Measurements from ENCODE around the gene WDR41.

WDR41 gene

GRCh38 chr5:77444356-77444755 is 47.8 kb downstream of the WDR41 start:
- ATAC-seq, result no peak

GRCh38 chr5:77443670-77444069 is 48.4 kb downstream of the WDR41 start:
- no peak for ATAC-seq

DNA sequence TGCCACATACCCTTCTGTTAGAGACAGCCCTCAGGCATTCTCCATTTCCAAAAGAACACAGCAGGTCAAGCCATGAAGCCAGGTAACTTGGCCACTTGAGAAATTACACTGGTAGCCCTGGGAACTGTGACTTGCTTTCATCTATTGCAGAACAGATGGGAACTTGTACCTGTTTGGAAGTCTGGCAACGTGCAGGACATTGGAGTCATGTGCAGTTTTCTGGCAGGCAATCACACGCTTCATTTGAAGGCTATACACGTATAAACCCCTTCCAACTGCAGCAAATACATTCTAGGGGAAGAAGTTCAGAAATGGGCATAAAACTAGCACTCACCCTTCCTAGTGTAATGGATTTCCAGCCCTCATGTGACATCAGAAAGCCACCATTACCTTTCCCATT is 54.0 kb downstream of the WDR41 start:
- no peak for ATAC-seq

- no peak for ATAC-seq
These were observed 54.9 kb downstream of the WDR41 start for GRCh38 chr5:77437194-77437593.

DNA sequence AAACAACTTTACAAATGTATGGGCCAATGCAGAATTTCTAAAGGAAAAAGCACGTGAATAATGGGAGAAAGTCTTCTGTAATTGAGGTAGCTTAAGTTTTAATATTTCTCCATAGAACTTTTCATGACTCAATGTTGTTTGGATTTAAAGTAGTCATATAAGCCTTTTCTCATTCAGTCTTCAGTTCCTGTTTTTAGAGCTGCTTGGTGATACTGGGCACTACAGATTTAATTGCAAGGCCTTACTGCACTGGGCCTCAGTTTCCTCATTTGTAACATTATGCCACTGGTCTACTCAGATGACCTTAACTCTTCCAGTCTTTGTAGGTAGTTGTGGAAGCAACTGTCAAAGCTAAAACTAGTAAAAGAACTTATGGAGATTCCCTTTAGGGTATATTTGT is 60.4 kb downstream of the WDR41 start:
- ATAC-seq, result no peak

- ATAC-seq, result peak in 1 of 2 donors; percentile 7
These were observed 60.8 kb downstream of the WDR41 start for GRCh38 chr5:77431286-77431685.

- ATAC-seq, result no peak
These were observed 61.4 kb downstream of the WDR41 start for GRCh38 chr5:77430726-77431125.

GRCh38 chr5:77428526-77428925 is 63.6 kb downstream of the WDR41 start:
- ATAC-seq, result no peak

DNA sequence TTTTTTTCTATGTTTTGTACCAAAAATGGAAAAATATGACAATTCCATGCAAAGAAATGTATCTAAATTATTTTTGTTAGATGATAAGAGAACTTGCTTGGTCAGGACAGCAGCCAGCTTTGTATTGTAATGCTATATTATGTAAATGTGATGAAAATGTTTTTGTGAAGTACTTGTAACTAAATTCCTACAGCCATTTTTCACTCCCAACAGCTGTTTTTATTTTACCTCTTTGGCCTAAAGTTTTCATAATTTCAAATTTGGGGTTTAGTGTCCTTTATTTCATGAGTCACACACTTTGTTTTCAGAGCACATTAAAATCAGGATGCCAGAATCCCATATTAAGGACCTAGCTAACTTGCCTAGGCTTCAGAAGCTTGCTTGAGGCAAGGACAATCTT is 64.1 kb downstream of the WDR41 start:
- no peak for ATAC-seq

- no peak for ATAC-seq
These were observed 65.4 kb downstream of the WDR41 start for GRCh38 chr5:77426670-77427069.

- ATAC-seq, result no peak
These were observed 66.0 kb downstream of the WDR41 start for GRCh38 chr5:77425998-77426659.

- no peak for ATAC-seq
These were observed 66.7 kb downstream of the WDR41 start for GRCh38 chr5:77425420-77425819.

GRCh38 chr5:77424921-77425320 is 67.2 kb downstream of the WDR41 start:
- ATAC-seq, result no peak

DNA sequence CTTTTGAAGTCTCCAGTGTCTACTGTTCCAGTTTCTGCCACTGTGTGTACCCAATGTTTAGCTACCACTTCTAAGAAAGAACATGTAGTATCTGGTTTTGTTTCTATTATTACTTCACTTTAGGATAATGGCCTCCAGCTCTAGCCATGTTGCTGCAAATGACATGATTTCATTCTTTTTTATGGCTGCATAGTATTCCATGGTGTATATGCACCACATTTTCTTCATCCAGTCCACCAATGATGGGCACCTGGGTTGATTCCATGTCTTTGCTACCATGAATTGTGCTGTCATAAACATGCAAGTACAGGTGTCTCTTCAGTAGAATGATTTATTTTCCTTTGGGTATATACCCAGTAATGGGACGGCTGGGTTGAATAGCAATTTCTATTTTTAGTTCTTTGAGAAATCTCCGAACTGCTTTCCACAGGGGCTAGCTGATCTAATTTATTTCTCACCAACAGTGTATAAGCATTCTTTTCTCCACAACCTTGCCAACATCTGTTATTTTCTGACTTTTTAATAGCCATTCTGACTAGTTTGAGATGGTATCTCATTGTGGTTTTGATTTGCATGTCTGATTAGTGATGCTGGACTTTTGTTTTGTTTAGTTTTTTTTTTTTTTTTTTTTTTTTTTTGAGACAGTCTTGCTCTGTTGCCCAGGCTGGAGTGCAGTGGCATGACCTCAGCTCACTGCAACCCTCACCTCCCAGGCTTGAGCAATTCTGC is 68.9 kb downstream of the WDR41 start:
- no peak for ATAC-seq

- ATAC-seq, result no peak
These were observed 71.2 kb downstream of the WDR41 start for GRCh38 chr5:77420940-77421339.

DNA sequence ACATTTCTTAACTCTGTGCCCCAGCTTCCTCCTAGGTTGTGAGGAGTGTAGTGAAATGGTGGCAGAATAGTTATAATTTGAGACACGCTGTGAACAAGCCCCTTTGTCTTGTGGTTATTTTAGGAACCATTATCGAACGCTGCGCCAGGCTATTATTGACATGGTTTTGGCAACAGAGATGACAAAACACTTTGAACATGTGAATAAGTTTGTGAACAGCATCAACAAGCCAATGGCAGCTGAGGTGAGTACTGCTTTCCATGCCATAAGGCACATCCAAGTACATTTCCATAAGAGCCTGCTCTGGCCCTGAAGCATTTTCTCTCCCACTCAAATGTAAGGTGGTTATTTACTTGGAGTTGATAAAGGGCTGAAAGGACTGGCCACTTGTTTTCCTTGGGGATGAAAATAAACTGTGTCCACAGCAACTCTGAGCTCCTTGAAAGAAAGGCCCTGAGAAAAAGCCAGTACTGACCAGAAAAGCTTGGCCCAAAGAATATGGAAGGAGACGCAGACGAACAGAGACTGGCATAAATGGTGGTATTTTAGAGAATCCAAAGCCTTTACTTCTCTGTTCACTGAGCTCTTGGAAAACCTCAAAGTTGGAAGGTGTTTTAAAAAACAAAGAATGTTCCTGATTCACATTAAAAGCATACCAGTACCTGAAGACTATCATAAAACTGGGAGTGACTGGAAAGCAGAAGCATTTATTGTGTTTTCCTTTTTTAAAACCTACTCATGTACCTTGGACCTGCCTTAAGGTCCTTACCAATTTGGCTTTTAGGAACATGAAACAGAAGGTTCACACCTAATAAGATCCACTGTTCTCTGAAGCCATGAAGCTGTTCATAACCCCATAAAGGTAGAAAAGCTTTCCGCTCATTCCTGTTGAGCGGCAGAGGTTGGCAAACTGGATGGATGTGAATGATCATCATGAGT is 72.2 kb downstream of the WDR41 start:
- no peak for ATAC-seq

DNA sequence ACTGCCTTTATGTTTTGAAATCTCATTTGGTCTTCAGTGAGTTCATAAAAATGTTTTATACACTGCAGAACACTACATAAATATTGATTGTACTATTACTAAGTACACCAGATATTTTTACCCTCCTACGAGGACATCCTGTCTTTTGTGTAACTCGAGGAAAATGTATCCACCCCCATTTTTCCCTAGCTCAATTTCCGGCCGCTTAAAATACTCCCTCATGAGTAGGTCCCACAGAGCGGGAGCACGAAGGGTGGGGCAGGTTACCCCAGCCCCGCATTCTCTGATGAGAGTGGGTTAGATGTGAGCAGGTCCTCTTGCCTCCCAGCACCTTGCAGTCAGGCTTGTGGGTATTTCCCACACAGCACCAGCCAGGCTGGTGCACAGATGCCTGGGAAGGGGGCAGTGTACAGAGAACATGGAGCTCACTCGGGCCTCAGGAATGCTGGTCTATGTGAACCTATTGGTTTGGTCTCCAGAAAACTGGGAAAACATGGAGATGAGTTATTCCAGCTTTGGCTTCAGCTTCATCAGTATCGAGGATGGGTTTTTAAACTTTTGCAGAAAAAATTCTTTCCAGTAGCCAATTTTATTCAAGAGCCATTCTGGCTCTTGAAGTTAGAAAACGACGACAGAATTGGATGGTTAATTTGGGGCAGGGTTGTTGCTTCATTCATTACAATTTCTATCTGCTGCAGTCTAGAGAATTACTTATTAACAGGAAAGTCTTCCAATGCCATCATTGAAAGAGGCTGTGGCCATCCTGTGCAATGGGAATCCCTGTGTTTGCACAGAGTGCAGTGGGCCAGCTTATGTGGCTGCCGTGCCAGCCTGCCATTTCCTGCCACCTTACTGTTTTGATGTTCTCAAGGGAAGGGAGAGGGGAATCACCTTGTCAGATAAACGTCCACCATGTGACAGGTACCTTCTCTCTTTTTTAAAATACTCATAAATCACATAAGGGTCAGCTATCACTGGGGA is 73.2 kb downstream of the WDR41 start:
- no peak for ATAC-seq

DNA sequence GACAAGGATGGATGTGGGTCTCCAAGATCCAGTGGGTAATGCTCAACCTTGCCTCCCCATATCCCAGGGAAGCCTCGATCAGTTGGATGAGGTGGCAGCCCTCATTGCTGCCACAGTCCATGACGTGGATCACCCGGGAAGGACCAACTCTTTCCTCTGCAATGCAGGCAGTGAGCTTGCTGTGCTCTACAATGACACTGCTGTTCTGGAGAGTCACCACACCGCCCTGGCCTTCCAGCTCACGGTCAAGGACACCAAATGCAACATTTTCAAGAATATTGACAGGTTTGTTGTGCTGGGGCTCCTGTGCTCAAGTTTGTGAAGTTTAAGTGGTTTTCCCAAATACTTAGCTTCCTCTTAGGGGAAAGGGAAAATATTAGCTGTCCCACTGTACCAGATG is 74.0 kb downstream of the WDR41 start:
- no peak for ATAC-seq

- ATAC-seq, result no peak
These were observed 79.1 kb downstream of the WDR41 start for GRCh38 chr5:77413049-77413448.

- ATAC-seq, result no peak
These were observed 82.1 kb downstream of the WDR41 start for GRCh38 chr5:77409870-77410621.

GRCh38 chr5:77407152-77407551 is 85.0 kb downstream of the WDR41 start:
- ATAC-seq, result no peak

Data from activated CD4-positive, CD25-positive, alpha-beta regulatory T cell treated with anti-CD3 and anti-CD28 coated beads, Interleukin-2, amount 50 U/mL, for 24 hours (primary cell).